ENCODE results near the gene BRD1.
"Not testable (repeated sequence)": the region's sequence is repeated elsewhere in the genome, so short reads cannot be mapped to it uniquely, and the experiment has no call there.

BRD1 gene

DNA sequence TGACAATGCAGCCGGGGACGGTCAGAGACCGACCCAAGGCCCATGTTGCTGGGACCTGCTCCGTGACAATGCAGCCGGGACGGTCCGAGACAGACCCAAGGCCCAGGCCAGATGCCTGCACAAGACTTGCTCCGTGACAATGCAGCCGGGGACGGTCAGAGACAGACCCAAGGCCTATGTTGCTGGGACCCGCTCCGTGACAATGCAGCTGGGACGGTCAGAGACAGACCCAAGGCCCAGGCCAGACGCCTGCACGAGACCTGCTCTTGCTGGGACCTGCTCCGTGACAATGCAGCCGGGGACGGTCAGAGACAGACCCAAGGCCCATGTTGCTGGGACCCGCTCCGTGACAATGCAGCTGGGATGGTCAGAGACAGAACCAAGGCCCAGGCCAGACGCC lies 45.8 kb downstream of the BRD1 start:
- not testable (repeated sequence) for DNase-seq

DNA sequence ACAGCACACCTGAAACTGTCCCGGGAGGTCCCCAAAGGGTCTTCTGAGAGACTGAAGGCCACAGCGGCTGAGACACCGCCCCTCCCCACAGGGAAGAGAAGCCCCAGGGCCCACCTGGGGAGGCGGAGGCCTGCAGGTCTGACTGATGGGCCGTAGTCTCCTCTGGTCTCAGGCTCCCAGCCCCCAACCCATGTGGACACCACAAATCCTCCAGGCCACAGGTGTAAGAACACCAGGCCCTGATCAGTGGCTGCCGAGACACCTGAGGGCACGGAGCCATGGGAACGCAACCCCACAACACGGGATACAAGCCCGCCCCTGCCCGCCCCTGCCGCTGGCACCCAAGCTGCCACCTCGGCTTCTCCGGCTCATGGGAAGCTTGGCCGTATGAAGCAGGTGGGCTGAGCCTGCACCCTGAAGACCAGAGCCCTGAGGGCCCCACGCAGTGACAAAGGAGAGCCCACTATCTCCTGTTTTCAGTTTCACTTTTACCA lies 46.3 kb downstream of the BRD1 start:
- DNase-seq, result no peak

DNA sequence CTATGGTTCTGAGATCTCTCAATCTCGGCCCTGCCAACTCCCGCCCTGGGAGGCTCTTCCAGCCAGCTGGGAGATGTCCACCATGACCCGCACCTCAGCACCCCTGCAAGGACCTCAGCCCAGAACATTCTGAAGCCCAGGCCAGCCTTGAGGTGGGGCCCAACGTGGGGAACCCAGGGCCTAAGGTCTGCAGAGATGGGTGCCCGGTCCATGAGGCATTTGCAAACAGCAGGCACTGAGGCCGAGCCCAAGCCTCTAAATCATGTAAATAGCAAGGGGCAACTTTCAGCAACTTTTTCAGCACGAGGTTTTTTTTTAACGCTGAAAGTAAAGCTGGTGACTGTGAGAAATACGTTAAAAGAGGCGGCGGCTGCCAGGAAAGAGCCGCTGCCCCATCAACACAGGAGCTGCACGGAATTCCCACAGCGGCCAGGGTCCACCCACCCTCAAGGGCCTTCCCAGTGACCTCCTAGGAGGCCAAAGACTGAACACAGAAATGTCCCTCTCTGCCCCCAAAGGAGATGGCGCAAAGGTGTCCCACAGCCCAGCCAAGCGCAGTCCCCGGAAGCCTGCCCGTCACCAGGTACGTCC lies 46.9 kb downstream of the BRD1 start:
- no peak for DNase-seq

DNA sequence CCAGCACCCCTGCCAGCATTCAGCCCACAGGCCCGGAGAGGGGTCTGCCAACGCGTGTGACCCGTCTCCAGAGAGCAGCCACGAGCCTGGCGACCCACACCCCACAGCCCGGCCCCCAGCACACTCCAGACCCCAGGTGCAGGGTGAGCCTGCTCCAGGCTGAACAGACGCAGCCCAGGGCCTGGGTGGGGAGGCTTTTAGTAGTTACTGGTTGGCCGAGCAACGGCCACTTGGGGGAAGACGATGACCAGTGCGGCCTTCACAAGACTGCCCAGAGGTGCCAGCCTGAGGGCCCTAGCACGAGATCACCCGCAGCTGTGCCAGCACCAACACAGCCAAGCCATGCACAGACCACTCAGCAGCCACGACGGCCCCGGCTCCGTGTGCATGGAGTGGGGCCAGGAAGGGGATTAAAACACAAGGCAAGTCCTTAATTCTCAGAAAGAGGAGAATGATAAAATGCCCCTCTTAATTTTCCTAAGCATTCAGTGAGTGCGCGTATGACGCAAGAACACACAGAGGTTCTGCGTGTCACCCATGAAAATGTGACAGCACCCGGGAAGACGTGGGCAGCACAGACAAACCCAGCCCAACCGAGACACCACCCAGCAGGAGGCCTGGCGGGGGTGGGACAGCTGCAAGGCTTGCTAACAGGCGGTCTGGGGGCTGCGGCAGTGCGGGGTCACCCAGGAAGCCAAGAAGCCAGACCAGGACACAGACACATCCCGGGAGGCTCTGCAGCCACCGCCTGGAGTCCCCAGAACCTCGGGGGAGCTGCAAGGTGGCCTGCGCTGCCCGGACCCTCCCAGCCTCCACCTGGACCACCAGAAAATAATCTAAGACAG lies 47.6 kb downstream of the BRD1 start:
- no peak for DNase-seq

DNA sequence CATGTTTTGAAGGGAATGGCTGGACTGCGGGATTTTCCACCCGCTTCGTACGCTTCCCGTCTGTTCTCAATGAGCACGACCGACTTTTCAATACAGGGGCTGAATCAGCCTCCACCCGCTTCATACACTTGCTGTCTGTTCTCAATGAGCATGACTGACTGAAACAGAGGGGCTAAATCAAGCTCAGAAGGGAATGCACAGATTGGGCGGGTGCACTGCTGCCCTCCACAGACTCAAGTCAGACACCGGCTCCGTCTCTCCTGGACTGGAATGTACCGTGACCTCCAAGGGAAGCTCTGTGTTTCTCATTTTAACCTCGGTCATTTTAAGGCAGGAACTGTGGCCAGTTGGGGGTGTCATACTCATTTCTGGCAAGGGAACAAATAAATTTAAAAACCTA lies 48.5 kb downstream of the BRD1 start:
- DNase-seq, result no peak

DNA sequence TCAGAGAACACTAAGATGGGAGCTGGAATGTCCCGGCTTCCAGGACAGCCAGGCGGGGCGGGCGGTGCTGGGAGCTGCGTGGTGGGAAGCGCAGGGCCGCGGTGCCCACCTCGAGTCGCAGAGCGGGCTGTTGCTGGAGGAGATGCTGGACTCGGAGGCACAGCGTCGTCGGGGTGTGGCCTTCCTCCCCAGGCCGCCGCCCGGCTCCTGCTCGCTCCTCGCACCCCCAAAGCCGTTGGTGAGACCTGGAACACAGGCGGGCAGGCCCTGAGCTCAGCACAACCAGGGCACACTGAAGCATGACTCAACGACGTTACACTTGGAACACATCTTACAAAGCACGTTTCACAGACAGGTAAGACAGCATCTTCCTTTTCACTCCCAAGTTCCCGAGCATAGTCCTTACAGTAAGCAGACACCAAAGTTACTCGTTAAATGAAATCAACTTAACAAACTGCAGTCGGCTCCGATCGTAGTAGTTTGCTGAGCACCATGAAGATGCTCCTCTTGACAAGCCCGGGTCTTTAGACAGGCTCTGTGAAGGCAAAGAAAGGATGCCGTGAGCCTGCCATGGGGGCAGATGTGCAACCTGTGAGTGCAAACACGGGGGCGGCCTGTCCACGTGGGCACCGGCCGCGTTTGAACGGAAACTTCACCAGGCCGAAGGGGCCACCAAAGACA lies 50.0 kb downstream of the BRD1 start:
- no peak for DNase-seq

DNA sequence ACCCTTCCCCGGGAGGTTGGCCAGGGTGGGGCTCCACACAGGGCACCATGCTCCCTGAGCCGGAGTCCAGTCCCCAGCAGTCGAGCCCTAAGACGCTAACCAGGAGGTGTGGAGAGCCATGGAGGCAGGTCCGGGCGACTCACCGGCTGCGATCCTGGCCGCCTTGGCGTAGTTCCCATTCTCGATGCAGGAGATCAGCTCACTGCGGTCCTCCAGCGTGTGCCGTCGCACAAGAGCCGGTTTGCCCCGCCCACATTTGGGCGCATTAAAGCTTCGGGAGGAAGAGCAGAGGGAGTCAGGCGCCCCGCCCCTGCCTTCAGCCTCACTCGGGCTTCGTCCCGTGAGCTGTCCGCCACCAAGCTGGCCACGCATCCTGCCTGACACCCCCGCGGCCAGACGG lies 50.8 kb downstream of the BRD1 start:
- no peak for DNase-seq

DNA sequence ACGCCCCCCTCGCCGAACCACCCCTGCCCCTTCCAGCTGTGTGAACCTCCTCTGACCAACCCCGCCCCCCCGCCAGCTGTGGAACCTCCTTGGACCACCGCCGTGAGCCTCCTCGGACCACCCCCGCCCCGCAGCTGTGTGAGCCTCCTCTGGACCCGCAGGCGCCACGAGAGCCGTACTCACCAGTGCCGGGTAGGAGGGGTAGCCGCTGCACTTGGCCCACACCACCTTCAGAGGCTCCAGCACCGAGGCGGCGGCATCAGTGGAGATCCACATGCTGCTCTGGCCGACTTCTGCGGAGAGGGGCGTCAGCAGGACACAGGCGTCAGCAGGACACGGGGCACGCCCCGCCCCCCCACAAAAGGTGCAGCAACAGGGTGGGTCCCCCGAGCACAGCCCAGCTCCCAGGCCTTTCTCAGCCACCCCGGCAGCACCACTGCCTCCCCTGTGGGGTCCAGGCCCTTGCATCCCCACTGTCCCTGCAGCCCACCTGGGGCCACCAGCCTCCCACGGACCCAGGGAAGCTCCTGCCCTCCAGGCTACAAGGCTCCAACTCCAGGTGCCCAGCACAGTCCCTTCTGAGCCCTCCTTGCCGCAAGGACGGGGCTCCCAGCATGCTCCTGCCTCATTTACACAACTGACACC lies 51.7 kb downstream of the BRD1 start:
- DNase-seq, result no peak

DNA sequence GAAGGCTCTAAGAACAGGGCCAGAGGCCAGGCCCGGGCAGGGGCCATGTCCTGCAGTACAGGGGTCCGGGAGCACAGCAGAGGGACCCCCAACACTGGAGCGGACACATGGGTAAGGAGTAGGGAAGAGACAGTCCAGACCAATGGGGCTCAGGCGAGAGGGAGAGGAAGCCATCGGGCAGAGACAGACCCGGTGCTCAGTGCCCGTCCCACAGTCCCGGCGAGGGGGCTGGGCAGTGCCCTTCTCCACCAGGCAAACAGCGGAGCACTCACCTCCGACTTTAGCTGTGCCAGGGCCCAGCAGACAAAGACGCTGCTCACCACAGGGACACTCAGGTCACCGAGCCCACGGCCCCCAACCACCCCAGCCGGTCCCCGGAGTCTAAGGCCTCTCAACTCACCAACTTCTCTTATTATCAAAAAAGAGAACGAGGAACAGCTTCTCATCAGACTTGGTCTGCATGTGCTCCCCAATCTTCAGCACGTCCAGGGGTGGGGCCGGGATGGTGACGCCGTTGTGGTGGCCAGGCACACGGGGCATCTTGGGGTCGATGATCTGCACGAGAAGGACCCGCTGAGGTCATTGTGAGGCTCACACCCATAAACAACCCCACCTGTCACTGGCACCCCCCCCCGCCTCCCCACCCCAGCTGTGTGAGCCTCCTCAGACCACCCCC lies 52.3 kb downstream of the BRD1 start:
- no peak for DNase-seq

DNA sequence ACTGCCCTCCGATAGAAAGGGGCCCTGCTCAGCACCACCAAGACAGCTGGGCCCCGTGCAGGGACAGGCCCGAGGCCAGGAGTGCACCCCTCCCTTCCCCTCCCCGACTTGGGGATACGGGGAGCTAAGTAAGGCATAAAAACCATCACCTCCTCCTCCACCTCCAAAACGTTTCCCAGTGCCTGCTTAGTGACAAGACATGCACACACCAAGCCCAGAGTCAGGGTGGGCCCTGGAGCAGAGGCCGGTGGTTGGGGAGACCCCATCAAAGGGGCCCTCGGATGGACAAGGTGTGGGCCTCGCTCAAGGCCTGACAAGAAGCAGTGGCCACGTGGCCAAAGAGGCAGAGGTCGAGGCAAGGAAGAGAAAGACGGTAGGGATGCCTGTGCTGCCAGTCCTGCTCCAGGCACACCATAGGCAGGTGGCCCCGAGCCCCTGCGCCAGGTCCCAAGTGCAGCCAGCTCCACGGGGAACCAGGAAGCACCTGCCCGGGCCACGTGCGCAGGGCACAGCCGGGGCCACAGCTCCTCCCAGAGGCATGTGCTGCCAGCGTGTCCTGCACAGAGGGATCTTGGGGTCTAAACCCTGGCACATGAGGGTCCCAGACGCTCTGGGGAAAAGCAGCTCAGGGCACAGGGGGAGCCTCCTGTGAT lies 53.0 kb downstream of the BRD1 start:
- no peak for DNase-seq

DNA sequence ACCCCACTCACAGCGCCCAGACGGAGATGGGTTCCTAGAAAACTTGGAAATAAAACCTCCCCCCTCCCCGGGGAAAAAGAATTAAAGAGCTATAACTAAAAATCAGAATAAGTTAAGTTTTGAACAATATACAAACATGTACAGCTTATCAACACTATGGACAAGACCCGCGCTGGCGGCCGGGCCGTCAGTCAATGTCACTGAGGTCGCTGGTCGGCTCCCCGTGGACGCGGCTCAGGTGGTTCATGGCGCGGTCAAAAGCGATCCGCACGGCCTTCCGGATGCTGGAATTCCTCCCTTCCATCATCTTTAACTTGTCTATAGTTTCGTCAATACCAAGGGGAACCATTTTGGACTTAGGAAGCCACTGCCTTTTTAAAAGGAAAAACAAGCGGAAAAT lies 53.6 kb downstream of the BRD1 start:
- no peak for DNase-seq

DNA sequence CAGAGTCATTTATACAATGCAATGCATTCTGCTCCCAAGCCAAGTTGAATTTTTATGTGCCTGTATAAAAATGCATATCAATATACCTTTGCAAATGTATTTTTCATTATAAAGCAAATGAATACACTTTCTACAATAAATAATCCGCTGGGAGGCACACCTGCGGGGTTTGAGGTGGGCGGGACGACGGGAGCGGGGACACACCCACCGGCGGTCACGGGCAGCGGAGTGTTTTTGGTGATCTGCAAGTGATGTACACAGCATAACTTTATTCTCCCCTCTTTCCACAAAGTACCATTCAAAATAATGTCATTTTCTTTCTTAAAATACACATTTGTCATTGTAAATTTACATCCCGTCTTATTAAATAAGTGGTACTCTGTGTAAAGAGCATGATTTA lies 54.1 kb downstream of the BRD1 start:
- DNase-seq, result no peak

DNA sequence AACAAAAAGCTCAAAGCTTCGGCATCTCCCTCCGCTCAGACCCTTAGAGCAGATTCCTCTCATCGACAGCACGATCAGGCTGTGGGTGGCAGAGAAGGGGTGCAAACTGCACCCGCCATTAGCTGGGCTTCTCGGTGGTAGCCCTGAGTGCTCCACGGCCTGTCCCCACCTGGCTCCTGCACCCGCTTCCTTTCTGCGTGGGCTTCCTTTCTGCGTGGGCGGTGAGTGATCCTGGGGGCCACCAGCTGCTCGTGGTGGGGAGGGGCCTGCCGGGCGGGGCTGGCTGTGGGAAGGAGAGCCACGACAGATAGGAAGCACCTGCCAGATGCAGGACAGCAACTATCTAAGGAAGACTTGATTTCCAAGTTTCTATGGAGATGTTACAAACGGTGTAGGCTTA lies 55.0 kb downstream of the BRD1 start:
- DNase-seq, result no peak

DNA sequence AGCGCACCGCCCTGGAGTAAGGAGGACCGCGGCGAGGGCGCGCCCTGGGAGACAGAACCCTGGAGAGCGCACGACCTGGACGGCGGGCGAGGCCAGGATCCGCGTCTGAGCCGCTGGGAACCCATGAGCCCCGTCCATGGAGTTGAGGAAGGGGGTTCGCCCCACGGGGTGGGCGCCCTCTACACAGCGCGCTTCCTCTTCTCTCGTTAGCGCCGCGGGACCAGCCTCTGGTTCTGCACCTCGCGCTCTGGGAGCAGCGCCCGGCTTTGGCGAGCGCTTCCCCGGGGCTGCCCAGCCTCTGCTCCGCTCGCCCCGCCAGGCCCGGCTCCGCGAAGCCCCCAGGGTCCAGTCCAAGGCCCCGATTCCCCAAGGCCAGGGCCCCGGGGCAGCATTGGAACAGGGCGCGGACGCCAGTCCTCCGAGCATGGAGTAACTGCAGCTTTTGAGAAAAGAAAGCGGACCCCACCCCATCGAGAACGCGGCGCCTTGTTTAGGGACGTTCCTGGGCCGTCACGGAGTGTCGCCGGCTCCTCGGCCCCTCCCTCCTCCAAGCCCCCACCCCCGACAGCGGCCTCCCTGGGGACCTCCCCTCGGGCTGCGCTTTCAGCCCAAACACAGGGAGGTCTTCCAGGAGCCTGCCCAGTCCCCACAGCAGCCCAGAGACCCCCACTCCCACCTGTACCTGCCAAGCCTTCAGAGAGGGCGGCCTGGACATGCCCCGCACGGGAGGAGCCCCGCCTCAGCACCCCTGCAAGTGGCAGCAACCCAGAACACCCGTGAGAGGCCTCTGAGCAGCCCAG lies 56.2 kb downstream of the BRD1 start:
- no peak for DNase-seq

DNA sequence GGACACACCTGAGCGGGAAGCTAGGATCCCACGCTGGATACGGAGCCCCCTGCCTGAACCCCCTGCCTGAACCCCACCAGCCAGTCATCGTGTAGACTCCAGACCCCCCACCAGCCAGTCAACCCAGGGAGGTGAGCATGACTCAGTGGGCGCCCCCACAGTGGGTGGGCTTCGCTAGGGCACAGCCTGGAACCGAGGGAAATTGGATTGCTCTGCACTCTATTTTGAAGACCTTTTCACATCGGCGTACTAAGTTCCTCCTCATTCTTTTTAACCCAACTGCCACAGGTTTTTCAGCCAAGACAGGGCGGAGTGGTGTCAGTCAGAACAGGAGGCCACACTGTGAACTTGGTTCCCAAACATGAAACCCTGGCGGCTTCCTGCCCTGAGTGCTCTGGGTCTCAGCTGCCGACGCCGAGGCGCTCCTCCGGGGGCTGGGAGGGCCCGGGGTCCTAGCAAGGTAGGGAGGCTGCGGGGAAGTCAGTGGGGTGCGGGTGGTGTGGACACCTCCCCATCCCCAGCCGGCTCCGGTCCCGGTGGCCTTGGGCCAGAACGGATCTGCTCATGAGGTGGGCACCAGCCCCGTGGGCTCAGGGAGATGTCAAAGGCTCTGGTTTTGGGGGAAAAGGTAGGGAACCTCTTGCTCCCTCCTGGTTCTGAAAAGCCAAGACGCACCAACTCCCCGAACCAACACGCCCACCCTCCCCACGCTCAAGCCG lies 57.0 kb downstream of the BRD1 start:
- DNase-seq, result no peak

DNA sequence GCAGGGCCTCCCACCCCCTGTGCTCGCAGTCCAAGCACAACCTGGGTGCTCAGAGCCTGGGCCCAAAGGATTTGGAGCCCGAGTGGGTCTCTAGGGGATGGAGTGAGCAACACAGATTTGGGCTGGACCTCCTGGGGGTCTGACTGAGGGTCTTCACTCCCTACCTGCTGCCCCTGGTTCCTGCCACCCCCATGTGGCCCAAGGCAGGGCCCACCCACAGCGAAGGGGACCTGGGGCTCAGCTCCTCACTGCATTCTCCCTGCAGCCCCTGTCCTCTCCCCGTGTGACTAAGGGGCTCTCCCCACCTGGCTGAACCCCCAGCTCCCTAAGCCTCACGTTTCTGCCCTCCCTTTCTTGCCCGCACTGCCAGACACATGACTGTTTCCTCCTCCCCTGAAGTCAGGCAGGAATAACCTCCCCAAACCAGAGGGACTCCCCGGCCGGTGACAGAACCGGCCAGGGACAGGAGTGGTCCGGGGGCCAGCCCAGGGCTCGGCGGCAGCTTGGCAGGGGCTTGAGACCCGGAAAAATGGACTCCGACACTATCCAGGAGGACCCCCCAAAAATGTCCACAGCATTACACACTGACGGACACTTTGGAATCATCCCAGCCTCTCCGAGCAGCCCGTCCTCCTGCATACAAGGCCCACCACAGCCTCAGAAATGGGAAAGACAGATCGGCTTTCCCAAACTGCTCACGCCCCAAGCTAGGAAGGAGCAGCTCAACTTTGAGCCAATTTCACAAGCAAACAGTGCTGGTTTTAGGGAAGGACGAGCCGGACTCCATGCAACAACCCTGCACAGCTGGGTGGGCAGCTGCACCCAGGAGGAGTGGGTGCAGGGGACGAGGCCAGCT lies 57.8 kb downstream of the BRD1 start:
- no peak for DNase-seq

DNA sequence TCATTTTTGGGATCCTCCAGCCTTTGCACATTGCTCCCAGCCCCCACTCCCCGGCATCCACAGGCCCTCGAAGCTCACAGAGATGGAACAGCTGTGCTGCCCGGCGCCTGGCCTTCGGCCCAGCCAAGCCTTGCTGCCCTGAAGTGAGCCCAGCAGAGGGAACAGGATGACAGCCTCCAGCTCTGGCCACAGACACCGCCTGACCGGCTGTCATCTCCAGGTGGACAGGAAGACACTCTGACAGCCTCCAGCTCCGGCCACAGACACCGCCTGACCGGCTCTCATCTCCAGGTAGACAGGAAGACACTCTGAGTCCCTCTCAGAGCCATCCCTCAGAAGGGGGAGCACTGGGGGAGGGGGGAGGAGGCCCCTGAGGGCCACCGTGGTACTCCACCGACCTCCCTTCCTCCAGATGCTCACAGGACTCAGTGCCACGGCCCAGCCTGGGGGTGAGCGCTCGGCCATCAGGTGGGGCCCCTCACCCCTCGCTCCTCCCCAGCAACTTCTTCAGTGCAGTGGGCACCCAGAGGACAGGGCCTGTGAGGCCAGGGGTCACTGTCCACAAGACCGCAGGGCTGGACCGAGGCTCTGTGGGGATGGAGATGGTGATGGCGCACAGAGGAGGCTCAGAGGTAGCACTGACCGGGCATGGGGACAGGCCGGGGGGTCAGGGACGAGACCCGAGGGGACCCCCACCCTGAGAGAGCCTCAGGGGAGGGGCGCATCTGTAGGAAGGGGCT lies 58.6 kb downstream of the BRD1 start:
- DNase-seq, result no peak

DNA sequence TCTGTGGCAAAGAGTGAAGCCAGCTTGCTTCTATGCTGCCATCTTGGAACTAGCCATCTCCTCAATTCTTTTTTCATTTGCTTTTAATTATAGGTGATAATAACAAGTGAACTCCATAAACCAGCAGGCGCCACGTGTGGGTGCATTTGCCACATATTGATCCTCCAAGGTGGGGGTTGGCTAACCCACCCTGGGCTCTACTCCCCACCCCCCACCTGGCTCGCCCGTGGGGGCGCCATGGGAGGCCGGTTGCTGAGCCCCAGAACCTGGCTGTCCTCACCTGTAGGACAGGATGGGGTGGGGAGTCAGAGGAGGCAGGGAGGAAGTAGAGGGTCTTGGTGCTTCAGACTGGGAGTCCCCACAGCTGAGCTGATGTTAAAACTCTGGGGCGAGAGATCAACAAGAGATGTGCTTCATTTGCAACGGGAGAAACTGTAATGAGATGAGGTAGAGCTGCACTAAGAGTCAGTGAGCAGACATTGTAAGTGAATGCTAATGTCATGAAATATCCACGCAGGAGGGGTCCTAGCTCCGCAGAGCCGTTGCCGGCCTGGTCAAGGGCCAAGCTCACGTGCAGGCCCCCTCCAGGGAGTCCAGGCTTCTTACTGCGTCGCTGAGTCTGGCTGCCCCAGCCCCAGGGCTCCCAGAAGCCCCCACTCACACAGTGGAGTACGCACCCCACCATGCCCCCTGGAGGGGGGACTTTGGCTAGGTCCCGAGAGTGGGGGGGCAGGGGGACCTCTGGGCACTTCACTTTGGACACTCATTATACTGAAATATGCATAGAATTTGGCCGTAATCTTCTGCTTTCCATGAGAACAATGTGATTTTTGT lies 59.4 kb downstream of the BRD1 start:
- no peak for DNase-seq
